Renal pelvis (tissue), 4 donors: ENCODE data around the gene KRTAP20-3. TPM values are rescaled to one million over a fixed set of nuclear protein-coding genes. Genes with fewer than 3 reads are reported as not detected.

Experiments used
- DNase-seq: peaks from one replicate; pipeline ENCODE4 v3.0.0-alpha.2; 2013
- polyA plus RNA-seq, 3 donors: library from polyadenylated mRNA; unstranded; fragments of 120-200 nt; gene quantifications; one replicate each; pipeline ENCODE4 v1.2.1, GENCODE V29; 2013; ENCODE audit not compliant: insufficient read length in 3 of 3

Gene KRTAP20-3
- polyA plus RNA-seq, 3 donors, result not detected

GRCh38 chr21:30680586-30680985 is 37.9 kb downstream of the KRTAP20-3 start:
- DNase-seq, result no peak

- no peak for DNase-seq
These were observed 41.8 kb downstream of the KRTAP20-3 start for GRCh38 chr21:30684506-30684905.

GRCh38 chr21:30689822-30690221 is 47.2 kb downstream of the KRTAP20-3 start:
- no peak for DNase-seq

Other genes with a start within 250 kb of the KRTAP20-3 start
- not detected for gene KRTAP13-1, start 246.8 kb upstream of the KRTAP20-3 start, polyA plus RNA-seq
- gene KRTAP13-3, start 216.9 kb upstream of the KRTAP20-3 start, polyA plus RNA-seq, result not detected
- gene KRTAP13-4, start 212.6 kb upstream of the KRTAP20-3 start, polyA plus RNA-seq, result not detected
- not detected for gene KRTAP15-1, start 202.6 kb upstream of the KRTAP20-3 start, polyA plus RNA-seq
- gene KRTAP19-1, start 162.5 kb upstream of the KRTAP20-3 start, polyA plus RNA-seq, result not detected
- not detected for gene KRTAP19-2, start 155.4 kb upstream of the KRTAP20-3 start, polyA plus RNA-seq
- gene KRTAP19-3, start 150.9 kb upstream of the KRTAP20-3 start, polyA plus RNA-seq, result not detected
- gene KRTAP19-4, start 145.7 kb upstream of the KRTAP20-3 start, polyA plus RNA-seq, result not detected
- not detected for gene KRTAP19-5, start 140.7 kb upstream of the KRTAP20-3 start, polyA plus RNA-seq
- gene KRTAP19-6, start 101.0 kb upstream of the KRTAP20-3 start, polyA plus RNA-seq, result not detected
- gene KRTAP19-7, start 81.5 kb upstream of the KRTAP20-3 start, polyA plus RNA-seq, result not detected
- gene KRTAP22-2, start 52.5 kb upstream of the KRTAP20-3 start, polyA plus RNA-seq, result not detected
- gene KRTAP6-3, start 50.4 kb upstream of the KRTAP20-3 start, polyA plus RNA-seq, result not detected
- gene KRTAP6-2, start 44.0 kb upstream of the KRTAP20-3 start, polyA plus RNA-seq, result not detected
- gene KRTAP22-1, start 41.8 kb upstream of the KRTAP20-3 start, polyA plus RNA-seq, result not detected
- gene KRTAP6-1, start 28.9 kb upstream of the KRTAP20-3 start, polyA plus RNA-seq, result not detected
- gene KRTAP20-1, start 26.4 kb upstream of the KRTAP20-3 start, polyA plus RNA-seq, result not detected
- gene KRTAP20-4, start 22.2 kb upstream of the KRTAP20-3 start, polyA plus RNA-seq, result not detected
- gene KRTAP20-2, start 7.7 kb upstream of the KRTAP20-3 start, polyA plus RNA-seq, result not detected
- gene KRTAP21-3, start 75.9 kb downstream of the KRTAP20-3 start, polyA plus RNA-seq, result not detected
- gene KRTAP21-2, start 104.4 kb downstream of the KRTAP20-3 start, polyA plus RNA-seq, result not detected
- gene KRTAP21-1, start 112.6 kb downstream of the KRTAP20-3 start, polyA plus RNA-seq, result not detected
- not detected for gene KRTAP8-1, start 170.4 kb downstream of the KRTAP20-3 start, polyA plus RNA-seq
- not detected for gene KRTAP7-1, start 186.9 kb downstream of the KRTAP20-3 start, polyA plus RNA-seq
- gene KRTAP11-1, start 238.7 kb downstream of the KRTAP20-3 start, polyA plus RNA-seq, result not detected